GM18498 (cell line): ENCODE results near the gene HLA-DMB.

Experiments
- ATAC-seq: cut with Tn5 transposase; IDR thresholded peaks from one replicate; pipeline ENCODE4 v1.9.1; 2021; ENCODE audit warnings: mild to moderate bottlenecking, moderate library complexity; ENCODE audit not compliant: unreplicated experiment

Gene HLA-DMB

GRCh38 chr6:32931211-32931610, 9.6 kb downstream of the HLA-DMB start:
- ATAC-seq = no peak

- ATAC-seq = no peak
Observed at GRCh38 chr6:32922083-32922482, 18.7 kb downstream of the HLA-DMB start.

- ATAC-seq = no peak
Observed at GRCh38 chr6:32920715-32921114, 20.1 kb downstream of the HLA-DMB start.

- no peak for ATAC-seq
Observed at GRCh38 chr6:32912951-32913350, 27.9 kb downstream of the HLA-DMB start.

- no peak for ATAC-seq
Observed at GRCh38 chr6:32908897-32909296, 31.9 kb downstream of the HLA-DMB start.

- ATAC-seq = no peak
Observed at GRCh38 chr6:32906539-32906938, 34.3 kb downstream of the HLA-DMB start.

- ATAC-seq = no peak
Observed at GRCh38 chr6:32905078-32905477, 35.8 kb downstream of the HLA-DMB start.

GRCh38 chr6:32903952-32904351, 36.9 kb downstream of the HLA-DMB start:
- no peak for ATAC-seq

- ATAC-seq = peak; percentile 11
Observed at GRCh38 chr6:32895006-32895345, 45.9 kb downstream of the HLA-DMB start.

- ATAC-seq = peak; percentile 98
Observed at GRCh38 chr6:32894085-32895005, 46.5 kb downstream of the HLA-DMB start.

GRCh38 chr6:32890831-32891230, 50.0 kb downstream of the HLA-DMB start:
- ATAC-seq = no peak

GRCh38 chr6:32889533-32889932, 51.3 kb downstream of the HLA-DMB start:
- no peak for ATAC-seq

GRCh38 chr6:32888576-32888975, 52.3 kb downstream of the HLA-DMB start:
- no peak for ATAC-seq

- no peak for ATAC-seq
Observed at GRCh38 chr6:32887616-32888015, 53.2 kb downstream of the HLA-DMB start.

GRCh38 chr6:32886681-32887383, 54.0 kb downstream of the HLA-DMB start:
- no peak for ATAC-seq

GRCh38 chr6:32885698-32886286, 55.0 kb downstream of the HLA-DMB start:
- no peak for ATAC-seq
